PFSK-1 (cell line): ENCODE results near the gene FAM9C.

Experiments used
- FOXP2 ChIP-seq: optimal IDR thresholded peaks from 2 replicates; pipeline ENCODE3; 2011; ENCODE audit warnings: borderline replicate concordance, control low read depth, inconsistent platforms; ENCODE audit not compliant: insufficient read depth; ENCODE audit errors: extremely low read length, extremely low read depth
- POLR2AphosphoS5 ChIP-seq: IDR thresholded peaks from 2 replicates; pipeline ENCODE4 v1.6.1; 2012; ENCODE audit warnings: low read depth, mild to moderate bottlenecking, control low read depth, low read length, moderate library complexity
- SIN3A ChIP-seq: IDR thresholded peaks from 2 replicates; pipeline ENCODE4 v1.6.1; 2012; ENCODE audit warnings: mild to moderate bottlenecking, low read length, moderate library complexity, borderline replicate concordance; ENCODE audit not compliant: insufficient read depth
- TAF1 ChIP-seq: IDR thresholded peaks from 2 replicates; pipeline ENCODE4 v1.6.1; 2012; ENCODE audit warnings: low read length, control low read depth, borderline replicate concordance; ENCODE audit not compliant: insufficient read depth
- TF ChIP-seq, protein P1 (sequence below), 2 experiments: IDR thresholded peaks; 2 replicates each; pipeline versions ENCODE4 v1.6.1 to v1.8.0; 2011 to 2012; ENCODE audit warnings: low read depth in 2 of 2, low read length in 2 of 2, control low read depth in 1 of 2, inconsistent platforms in 1 of 2, mild to moderate bottlenecking in 1 of 2, moderate library complexity in 1 of 2; ENCODE audit not compliant: insufficient read depth in 1 of 2

FAM9C gene

DNA sequence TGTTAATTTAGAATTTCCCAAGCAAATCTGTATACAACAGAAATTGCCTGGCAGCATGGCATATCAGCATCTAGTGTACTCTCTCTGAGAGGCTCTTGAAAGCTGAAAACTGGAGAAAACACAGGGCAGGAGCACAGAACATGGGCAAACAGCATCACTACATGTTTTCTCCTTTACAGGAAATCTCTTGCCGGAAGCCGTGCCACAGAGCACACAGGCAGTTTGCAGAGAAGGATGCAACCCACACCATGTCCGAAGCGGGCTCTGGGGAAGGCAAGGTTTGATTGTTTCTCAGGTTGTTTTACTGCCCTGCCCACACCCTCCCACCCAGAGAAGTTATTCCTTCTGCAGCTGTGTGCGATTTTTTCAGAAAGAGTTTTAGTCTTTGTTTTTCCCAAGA is 41.1 kb upstream of the FAM9C start:
- TF ChIP-seq FOXP2 (no peak), SIN3A (no peak)

DNA sequence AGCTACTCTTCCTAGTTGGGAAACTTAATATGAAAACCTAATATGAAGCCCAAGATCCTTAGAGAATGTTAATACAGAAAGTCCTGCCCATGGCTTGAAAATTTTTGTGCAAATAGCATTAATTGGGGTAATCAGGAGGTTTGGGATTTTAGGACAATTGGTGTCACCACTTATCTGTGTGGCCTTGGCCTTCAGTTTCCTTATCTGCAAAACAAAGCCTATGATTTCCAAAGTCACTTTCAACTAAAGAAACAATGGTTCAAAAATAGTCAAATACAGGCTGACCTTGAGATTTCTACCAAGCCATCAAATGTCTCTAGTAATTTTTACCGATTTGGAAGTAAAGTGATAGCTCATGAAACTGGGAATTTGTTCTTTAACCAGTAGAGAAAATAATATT is 40.2 kb upstream of the FAM9C start:
- TF ChIP-seq TAF1, result no peak
- TF ChIP-seq FOXP2, result no peak
- TF ChIP-seq, protein P1, sequence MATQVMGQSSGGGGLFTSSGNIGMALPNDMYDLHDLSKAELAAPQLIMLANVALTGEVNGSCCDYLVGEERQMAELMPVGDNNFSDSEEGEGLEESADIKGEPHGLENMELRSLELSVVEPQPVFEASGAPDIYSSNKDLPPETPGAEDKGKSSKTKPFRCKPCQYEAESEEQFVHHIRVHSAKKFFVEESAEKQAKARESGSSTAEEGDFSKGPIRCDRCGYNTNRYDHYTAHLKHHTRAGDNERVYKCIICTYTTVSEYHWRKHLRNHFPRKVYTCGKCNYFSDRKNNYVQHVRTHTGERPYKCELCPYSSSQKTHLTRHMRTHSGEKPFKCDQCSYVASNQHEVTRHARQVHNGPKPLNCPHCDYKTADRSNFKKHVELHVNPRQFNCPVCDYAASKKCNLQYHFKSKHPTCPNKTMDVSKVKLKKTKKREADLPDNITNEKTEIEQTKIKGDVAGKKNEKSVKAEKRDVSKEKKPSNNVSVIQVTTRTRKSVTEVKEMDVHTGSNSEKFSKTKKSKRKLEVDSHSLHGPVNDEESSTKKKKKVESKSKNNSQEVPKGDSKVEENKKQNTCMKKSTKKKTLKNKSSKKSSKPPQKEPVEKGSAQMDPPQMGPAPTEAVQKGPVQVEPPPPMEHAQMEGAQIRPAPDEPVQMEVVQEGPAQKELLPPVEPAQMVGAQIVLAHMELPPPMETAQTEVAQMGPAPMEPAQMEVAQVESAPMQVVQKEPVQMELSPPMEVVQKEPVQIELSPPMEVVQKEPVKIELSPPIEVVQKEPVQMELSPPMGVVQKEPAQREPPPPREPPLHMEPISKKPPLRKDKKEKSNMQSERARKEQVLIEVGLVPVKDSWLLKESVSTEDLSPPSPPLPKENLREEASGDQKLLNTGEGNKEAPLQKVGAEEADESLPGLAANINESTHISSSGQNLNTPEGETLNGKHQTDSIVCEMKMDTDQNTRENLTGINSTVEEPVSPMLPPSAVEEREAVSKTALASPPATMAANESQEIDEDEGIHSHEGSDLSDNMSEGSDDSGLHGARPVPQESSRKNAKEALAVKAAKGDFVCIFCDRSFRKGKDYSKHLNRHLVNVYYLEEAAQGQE (IDR thresholded peaks at IDR 0.05; ENCODE audit: insufficient read depth in 1 of 2, low read depth in 2 of 2, low read length in 2 of 2), result no peak
- TF ChIP-seq POLR2AphosphoS5, result no peak
- no peak for TF ChIP-seq SIN3A

DNA sequence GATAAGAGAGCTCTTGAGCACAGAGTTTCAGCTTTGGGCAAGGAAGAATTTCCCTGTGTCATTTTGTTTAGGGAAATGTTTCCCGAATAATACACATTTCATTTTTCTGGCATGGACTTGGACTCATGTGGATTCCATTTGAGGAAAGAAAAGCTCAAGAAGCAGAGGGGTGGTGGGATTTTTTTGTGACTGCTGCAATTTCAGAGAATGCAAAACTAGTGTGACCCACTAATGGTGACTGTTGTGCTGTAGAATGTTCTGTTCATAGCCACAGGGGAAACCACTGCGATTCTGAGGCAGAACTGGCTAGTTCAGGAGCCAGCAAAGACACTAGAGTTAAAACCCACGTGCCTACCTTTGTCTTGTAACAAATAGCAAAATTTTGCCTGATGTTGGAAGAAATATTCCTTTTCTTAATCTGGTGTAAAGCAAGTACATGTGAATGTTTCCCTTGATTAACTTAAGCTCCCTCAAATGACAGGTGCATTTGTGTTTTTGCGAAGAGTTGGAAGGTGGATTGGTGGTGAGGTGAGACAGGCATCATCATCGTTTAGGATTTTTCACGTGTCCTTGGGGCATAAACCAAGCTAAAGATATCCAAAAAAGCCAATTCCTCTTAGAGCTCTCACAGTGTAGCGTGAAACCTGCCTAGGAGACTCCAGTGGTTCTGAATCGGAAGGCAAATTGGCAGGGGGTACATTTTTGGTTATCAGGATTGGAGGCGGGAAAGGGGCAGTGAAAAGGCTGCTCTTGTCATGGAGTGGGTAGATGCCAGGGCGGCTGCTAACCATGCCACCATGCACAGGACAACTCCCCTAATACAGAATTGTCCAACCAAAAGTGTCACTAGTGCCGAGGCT is 38.0 kb upstream of the FAM9C start:
- TF ChIP-seq SIN3A (no peak), TAF1 (no peak), POLR2AphosphoS5 (no peak), FOXP2 (no peak)
- TF ChIP-seq, protein P1 (IDR thresholded peaks at IDR 0.05; ENCODE audit: insufficient read depth in 1 of 2, low read depth in 2 of 2, low read length in 2 of 2), result no peak

DNA sequence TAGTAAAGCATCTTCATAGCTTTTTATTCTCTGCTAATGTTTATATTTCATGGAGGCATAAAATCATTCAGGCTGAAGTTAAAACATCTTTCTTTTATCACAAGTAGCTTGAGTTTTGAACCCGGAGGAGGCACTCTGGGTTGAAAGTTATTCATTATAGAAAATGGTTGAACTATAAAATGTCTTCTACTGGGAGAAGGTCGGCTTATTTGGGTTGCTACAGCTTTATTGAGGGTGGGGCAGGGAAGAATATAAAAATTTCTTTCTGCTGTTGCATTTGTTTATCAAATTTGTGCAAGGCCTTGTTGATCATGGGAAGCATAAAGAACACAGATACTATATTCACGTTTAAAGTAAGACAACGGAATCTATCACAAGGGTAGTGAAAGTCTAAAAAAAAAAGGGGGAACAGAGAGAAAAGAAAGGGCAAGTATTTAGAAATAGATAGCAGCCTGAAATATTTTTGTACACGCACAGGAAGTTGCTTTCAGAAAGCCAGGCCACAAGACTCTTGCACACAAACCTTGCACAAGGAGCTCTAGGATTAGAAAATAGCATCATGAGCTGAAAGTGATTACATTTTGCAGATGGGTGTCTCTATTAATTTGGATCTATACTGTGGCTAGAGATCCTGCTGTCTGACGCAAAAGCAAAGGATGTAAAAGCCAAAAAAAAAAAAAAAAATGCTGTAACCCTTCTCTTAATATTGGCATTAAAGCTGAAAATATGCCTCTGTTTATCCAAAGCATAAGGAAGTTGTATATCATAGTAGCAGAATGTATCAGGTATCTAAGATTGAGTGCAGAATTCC is 37.2 kb upstream of the FAM9C start:
- TF ChIP-seq FOXP2 (no peak), POLR2AphosphoS5 (no peak)

DNA sequence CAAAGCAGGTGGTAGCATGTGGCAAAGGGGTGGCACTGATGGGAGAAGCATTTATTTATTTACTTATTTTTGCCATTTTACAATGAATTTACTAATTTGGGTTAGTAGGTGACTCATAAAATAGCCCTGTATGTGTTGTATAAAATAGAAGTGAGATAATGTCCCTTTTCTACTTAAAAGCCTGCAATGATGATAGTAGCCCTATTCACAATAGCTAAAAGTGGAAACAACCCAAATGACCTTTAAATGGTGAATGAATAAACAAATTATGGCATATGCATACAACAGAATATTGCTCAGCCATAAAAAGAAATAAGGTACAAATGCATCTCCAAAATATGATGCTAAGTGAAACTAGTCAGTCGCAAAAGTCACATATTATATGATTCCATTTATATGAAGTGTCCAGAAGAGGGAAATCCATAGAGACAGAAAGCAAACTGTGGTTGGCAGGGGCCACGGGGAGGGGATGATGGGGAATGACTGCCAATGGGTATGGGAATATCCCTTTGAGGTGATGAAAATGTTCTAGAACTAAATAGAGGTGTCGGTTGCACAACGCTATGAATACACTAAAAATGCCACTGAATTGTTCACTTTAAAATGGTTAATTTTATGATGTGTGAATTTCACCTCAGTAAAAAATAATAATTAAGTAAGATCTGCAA is 35.8 kb upstream of the FAM9C start:
- TF ChIP-seq POLR2AphosphoS5 (no peak), TAF1 (no peak), FOXP2 (no peak), SIN3A (no peak)
- TF ChIP-seq, protein P1 (IDR thresholded peaks at IDR 0.05; ENCODE audit: insufficient read depth in 1 of 2, low read depth in 2 of 2, low read length in 2 of 2), result no peak
